C4-2B (cell line): ENCODE data around the gene ZDHHC5.

Experiments used
- CTCF ChIP-seq: fragments of 450-650 bp; conservative IDR thresholded peaks from 2 replicates; pipeline ENCODE4 v1.5.1; 2017; ENCODE audit warnings: mild to moderate bottlenecking
- ZFX ChIP-seq: fragments of 450-650 bp; IDR thresholded peaks from 2 replicates; pipeline ENCODE4 v1.6.1; 2017

- TF ChIP-seq CTCF = no peak
- TF ChIP-seq ZFX = no peak
These were observed 688 bp upstream of the ZDHHC5 start for GRCh38 chr11:57667117-57667735.
